NB4 (cell line): Measurements from ENCODE around the gene MMD2.

Experiments used
- DNase-seq: peaks from one replicate; pipeline ENCODE4 v3.0.0; 2010; ENCODE audit warnings: low read depth
- H3K4me3 ChIP-seq: one replicate; pipeline ENCODE4 v1.5.1; 2011; ENCODE audit warnings: mild to moderate bottlenecking, low read depth, low read length, moderate library complexity
- MAX ChIP-seq: IDR thresholded peaks from 2 replicates; pipeline ENCODE4 v1.6.1; 2011; ENCODE audit warnings: low read depth, low read length
- MYC ChIP-seq: IDR thresholded peaks from 2 replicates; pipeline ENCODE4 v1.6.1; 2011; ENCODE audit warnings: low read depth, low read length
- POLR2A ChIP-seq: IDR thresholded peaks from 2 replicates; pipeline ENCODE4 v1.6.1; 2011; ENCODE audit warnings: mild to moderate bottlenecking; ENCODE audit not compliant: insufficient read length; ENCODE audit errors: extremely low read depth
- TF ChIP-seq, protein P1 (sequence below): IDR thresholded peaks from one replicate; pipeline ENCODE4 v1.5.1; 2012; ENCODE audit warnings: low read depth, low read length

Gene MMD2

DNA sequence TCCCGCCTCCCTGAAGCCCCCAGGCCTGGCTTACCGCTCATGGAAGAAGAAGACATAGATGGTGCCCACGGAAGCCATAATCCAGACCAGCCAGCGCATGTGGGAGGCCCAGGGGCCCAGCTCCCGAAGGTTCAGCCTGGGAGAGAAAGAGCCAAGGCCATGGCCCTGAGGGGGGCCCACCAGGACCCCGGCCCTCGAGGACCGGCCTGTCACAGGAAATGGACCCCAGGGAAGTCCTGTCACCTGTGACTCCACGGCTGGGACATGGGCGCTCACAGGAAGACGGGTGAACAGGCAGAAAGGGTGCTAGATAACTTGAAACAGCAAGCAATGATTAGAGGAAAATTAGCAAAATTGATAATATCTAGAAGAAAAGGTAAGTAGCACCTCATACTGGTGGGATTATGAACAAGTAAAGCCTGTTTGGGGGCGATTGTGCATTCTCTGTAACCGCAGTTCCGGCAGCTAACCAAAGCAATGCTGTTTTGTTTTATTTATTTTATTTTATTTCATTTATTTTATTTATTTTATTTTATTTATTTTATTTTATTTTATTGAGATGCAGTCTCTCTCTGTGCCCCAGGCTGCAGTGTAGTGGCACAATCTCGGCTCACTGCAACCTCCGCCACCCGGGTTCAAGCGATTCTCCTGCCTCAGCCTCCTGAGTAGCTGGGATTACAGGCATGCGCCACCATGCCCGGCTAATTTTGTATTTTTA, 47.7 kb downstream of the MMD2 start:
- no peak for TF ChIP-seq POLR2A
- TF ChIP-seq MYC, result no peak
- TF ChIP-seq, protein P1, sequence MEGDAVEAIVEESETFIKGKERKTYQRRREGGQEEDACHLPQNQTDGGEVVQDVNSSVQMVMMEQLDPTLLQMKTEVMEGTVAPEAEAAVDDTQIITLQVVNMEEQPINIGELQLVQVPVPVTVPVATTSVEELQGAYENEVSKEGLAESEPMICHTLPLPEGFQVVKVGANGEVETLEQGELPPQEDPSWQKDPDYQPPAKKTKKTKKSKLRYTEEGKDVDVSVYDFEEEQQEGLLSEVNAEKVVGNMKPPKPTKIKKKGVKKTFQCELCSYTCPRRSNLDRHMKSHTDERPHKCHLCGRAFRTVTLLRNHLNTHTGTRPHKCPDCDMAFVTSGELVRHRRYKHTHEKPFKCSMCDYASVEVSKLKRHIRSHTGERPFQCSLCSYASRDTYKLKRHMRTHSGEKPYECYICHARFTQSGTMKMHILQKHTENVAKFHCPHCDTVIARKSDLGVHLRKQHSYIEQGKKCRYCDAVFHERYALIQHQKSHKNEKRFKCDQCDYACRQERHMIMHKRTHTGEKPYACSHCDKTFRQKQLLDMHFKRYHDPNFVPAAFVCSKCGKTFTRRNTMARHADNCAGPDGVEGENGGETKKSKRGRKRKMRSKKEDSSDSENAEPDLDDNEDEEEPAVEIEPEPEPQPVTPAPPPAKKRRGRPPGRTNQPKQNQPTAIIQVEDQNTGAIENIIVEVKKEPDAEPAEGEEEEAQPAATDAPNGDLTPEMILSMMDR, result no peak
- TF ChIP-seq MAX, result no peak
- no peak overlapping the region for H3K4me3 ChIP-seq
- no peak for DNase-seq

- DNase-seq, result peak; percentile 39
- H3K4me3 ChIP-seq, result no peak overlapping the region
- TF ChIP-seq MYC, result no peak
- TF ChIP-seq POLR2A, result no peak
- TF ChIP-seq, protein P1, result no peak
- no peak for TF ChIP-seq MAX
Observed at GRCh38 chr7:4906682-4907081, 52.3 kb downstream of the MMD2 start.

DNA sequence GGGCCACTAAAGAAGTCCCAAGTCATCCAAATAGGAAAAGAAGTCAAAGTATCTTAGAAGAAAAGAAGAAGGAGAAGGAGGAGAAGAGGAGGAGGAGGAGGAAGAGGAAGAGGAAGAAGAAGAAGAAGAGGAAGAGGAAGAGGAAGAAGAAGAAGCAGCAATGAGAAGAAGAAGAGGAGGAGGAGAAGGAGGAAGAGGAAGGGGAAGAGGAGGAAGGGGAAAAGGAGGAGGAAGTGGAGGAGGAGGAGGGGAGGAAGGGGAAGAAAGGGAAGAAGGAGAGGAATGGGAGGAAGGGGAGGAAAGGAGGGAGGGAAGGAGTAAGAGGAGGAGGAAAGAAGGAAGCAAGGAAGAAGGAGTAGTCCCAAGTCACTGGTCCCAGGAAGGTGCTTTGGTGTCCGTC, 53.8 kb downstream of the MMD2 start:
- TF ChIP-seq MYC (no peak), POLR2A (no peak), MAX (no peak)
- TF ChIP-seq, protein P1, result no peak
- DNase-seq, result no peak
- H3K4me3 ChIP-seq, result no peak overlapping the region

GRCh38 chr7:4904346-4904745, 54.6 kb downstream of the MMD2 start:
- H3K4me3 ChIP-seq, result no peak overlapping the region
- no peak for DNase-seq
- TF ChIP-seq, protein P1, result no peak
- no peak for TF ChIP-seq POLR2A
- TF ChIP-seq MYC, result no peak
- TF ChIP-seq MAX, result no peak

DNA sequence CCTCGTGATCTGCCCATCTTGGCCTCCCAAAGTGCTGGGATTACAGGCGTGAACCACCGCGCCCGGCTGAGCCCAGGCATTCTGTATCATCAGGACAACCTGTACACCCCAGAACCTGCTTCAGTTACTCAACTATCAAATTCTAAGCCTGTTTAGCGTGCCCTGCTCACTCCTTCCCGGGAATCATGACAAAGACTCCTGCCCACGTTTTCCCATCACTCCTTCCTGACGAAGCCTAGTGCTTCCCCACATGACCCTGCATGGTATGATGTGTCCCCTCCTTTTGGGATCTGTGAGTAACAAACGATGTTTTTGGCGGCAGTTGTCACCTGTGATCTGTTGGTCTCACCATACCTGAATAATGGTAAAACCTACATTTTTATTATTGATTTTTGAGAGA, 63.2 kb downstream of the MMD2 start:
- no peak overlapping the region for H3K4me3 ChIP-seq
- TF ChIP-seq MAX (no peak), MYC (no peak), POLR2A (no peak)
- TF ChIP-seq, protein P1, result no peak
- no peak for DNase-seq

DNA sequence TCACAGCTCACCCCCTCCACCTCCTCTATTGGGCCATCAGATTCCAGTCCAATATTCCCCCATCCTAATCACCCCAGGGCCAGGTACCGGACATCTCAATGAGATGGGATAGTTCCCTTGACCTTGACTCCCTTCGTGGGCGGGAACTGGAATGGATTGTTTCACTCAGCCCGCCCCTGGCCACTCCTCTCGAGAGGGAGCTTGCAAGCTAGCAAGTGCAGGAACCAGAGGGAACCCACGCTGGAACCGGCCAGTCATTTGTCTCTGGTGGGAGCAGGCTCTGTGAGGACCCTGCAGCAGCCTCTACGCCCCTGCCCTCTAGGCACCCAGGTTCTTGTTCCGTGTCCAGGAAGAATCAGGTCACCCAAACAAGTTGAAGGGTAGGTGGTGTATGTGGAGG, 64.5 kb downstream of the MMD2 start:
- TF ChIP-seq MAX (no peak), MYC (no peak), POLR2A (no peak)
- TF ChIP-seq, protein P1, result no peak
- DNase-seq, result no peak
- H3K4me3 ChIP-seq, result no peak overlapping the region
